ENCODE results near the gene PPP1R18.

- TF ChIP-seq CTCF (conservative IDR thresholded peaks at IDR 0.05; ENCODE audit: low read depth, low read length), result no peak
- no peak for TF ChIP-seq EZH2 (IDR thresholded peaks at IDR 0.05; ENCODE audit: low read length, unreplicated experiment)
- TF ChIP-seq EZH2phosphoT487 (IDR thresholded peaks at IDR 0.05; ENCODE audit: borderline replicate concordance, low read length), result no peak
Measured at GRCh38 chr6:30689985-30690384, 3.5 kb upstream of the PPP1R18 start.

All from PC-3 (cell line).